K562 (cell line): ENCODE results near the gene LRRC47. TPM values are rescaled to one million over a fixed set of nuclear protein-coding genes. Genes with fewer than 3 reads are reported as not detected.
A peak's percentile ranks its signal among the peaks of the same experiment; 100 is the strongest.

Source experiments
- ATAC-seq: fragments of 200-7000 bp; cut with Tn5 transposase; 3 replicates; pipeline ENCODE4 v1.9.1; 2020; ENCODE audit warnings: moderate library complexity
- BruUV-seq: library from RNA; stranded (reverse); fragments of 400-500 nt; replicated peaks from 2 replicates; lab custom pipeline; 2021; lab: Mats Ljungman, UMichigan
- CTCF ChIA-PET: fragments of 300-600 bp; formaldehyde crosslinking; extraction: SDS; loops from one replicate; lab custom pipeline; 2021; ENCODE audit warnings: low intra/inter-chr PET ratio; lab: Yijun Ruan, JAX
- POLR2A ChIA-PET: fragments of 300-600, 350-650 bp; sonication (Branson Sonifier 250); formaldehyde crosslinking; extraction: SDS; loops from one replicate; lab custom pipeline; 2021; ENCODE audit warnings: antibody characterized with exemption, inconsistent platforms; lab: Yijun Ruan, JAX
- DNase-seq, 4 experiments: peaks; one replicate each; pipeline versions ENCODE4 v3.0.0 to v3.0.0-alpha.2; 2011 to 2018; ENCODE audit warnings: low spot score in 3 of 4, mixed read lengths in 3 of 4; ENCODE audit errors: extremely low read depth in 1 of 4
- FAIRE-seq: peaks from 2 replicates; lab custom pipeline; 2011; peaks lifted over from hg19 to GRCh38; lab: Jason Lieb, UNC
- H2AFZ ChIP-seq: 2 replicates; pipeline ENCODE4 v1.6.0; 2011; ENCODE audit warnings: low read depth, low read length, control low read depth, inconsistent platforms
- H3K27ac ChIP-seq: fragments of 200-600 bp; 3 replicates; pipeline ENCODE4 v1.8.0; 2011; ENCODE audit warnings: low read depth, mild to moderate bottlenecking, control low read depth, inconsistent platforms, low read length, moderate library complexity, mixed read lengths; ENCODE audit errors: extremely low read depth
- H3K27me3 ChIP-seq, 2 experiments: fragments of 300-600 bp in 1 of 2; 2 replicates in 1 of 2; 3 replicates in 1 of 2; pipeline versions ENCODE4 v1.6.0 to v1.8.0; 2011; ENCODE audit warnings: inconsistent platforms in 2 of 2, low read length in 2 of 2, mild to moderate bottlenecking in 1 of 2, mixed read lengths in 1 of 2, moderate library complexity in 1 of 2; ENCODE audit not compliant: control insufficient read depth in 2 of 2, insufficient read depth in 2 of 2
- H3K36me3 ChIP-seq: fragments of 300-600 bp; 3 replicates; pipeline ENCODE4 v1.8.0; 2011; ENCODE audit warnings: mild to moderate bottlenecking, low read length, inconsistent platforms; ENCODE audit not compliant: control insufficient read depth, insufficient read depth
- H3K4me1 ChIP-seq, 2 experiments: fragments of 200-600 bp in 1 of 2; replicated peaks in 1 of 2; 2 replicates in 1 of 2; 3 replicates in 1 of 2; pipeline versions ENCODE4 v1.5.1 to v1.8.0; 2011; ENCODE audit warnings: inconsistent platforms in 2 of 2, low read length in 2 of 2, mild to moderate bottlenecking in 1 of 2, mixed read lengths in 1 of 2, moderate library complexity in 1 of 2; ENCODE audit not compliant: control insufficient read depth in 2 of 2, insufficient read depth in 2 of 2
- H3K4me2 ChIP-seq: 2 replicates; pipeline ENCODE4 v1.6.1; 2011; ENCODE audit warnings: low read length, control low read depth, inconsistent platforms, mixed read lengths; ENCODE audit not compliant: insufficient read depth
- H3K4me3 ChIP-seq: fragments of 200-600 bp; sonication (generic), shearing (Covaris generic); 2 replicates; pipeline ENCODE4 v1.5.1; 2016; ENCODE audit warnings: control low read depth, inconsistent platforms
- H3K79me2 ChIP-seq: fragments of 200-600 bp; 3 replicates; pipeline ENCODE4 v1.8.0; 2011; ENCODE audit warnings: low read length, inconsistent platforms; ENCODE audit not compliant: control insufficient read depth, insufficient read depth
- H3K9ac ChIP-seq, 2 experiments: 2 replicates each; pipeline versions ENCODE4 v1.6.0 to v1.6.1; 2011; ENCODE audit warnings: low read depth in 2 of 2, low read length in 2 of 2, control low read depth in 1 of 2, inconsistent platforms in 1 of 2, mild to moderate bottlenecking in 1 of 2, mixed read lengths in 1 of 2; ENCODE audit not compliant: insufficient read depth in 1 of 2
- H3K9me1 ChIP-seq: one replicate; pipeline ENCODE4 v1.6.0; 2011; ENCODE audit warnings: inconsistent platforms, mild to moderate bottlenecking, low read length, moderate library complexity; ENCODE audit not compliant: control insufficient read depth, insufficient read depth
- H3K9me3 ChIP-seq: replicated peaks from 2 replicates; pipeline ENCODE4 v1.5.1; 2011; ENCODE audit warnings: low read depth, low read length, inconsistent platforms; ENCODE audit not compliant: control insufficient read depth, insufficient read depth
- H4K20me1 ChIP-seq: replicated peaks from 2 replicates; pipeline ENCODE4 v1.6.1; 2011; ENCODE audit warnings: low read length, inconsistent platforms, mixed read lengths; ENCODE audit not compliant: control insufficient read depth, insufficient read depth
- HNRNPUL1 ChIP-seq: fragments of 200-400 bp; formaldehyde crosslinking; IDR thresholded peaks from 2 replicates; pipeline ENCODE4 v1.6.1; 2017; ENCODE audit warnings: low read length
- MAFG ChIP-seq: fragments of 450-650 bp; conservative IDR thresholded peaks from 2 replicates; pipeline ENCODE4 v1.6.1; 2016; ENCODE audit warnings: missing genetic modification characterization, missing compliant biosample characterization
- MECOM ChIP-seq: fragments of 250-450 bp; sonication (Bioruptor Pico); IDR thresholded peaks from 2 replicates; pipeline ENCODE4 v1.8.0; 2022; ENCODE audit warnings: inconsistent platforms
- MGA ChIP-seq: fragments of 450-650 bp; IDR thresholded peaks from 2 replicates; pipeline ENCODE4 v1.6.1; 2016; ENCODE audit warnings: mild to moderate bottlenecking, moderate library complexity
- MTA1 ChIP-seq: fragments of 450-650 bp; IDR thresholded peaks from 2 replicates; pipeline ENCODE4 v1.6.1; 2017; ENCODE audit warnings: borderline replicate concordance
- NCOR1 ChIP-seq: fragments of 450-650 bp; IDR thresholded peaks from 2 replicates; pipeline ENCODE4 v1.6.1; 2016; ENCODE audit warnings: mild to moderate bottlenecking, moderate library complexity
- SP1 ChIP-seq: sonication (generic); formaldehyde crosslinking; IDR thresholded peaks from 2 replicates; pipeline ENCODE4 v1.8.1; 2022; ENCODE audit warnings: mild to moderate bottlenecking, missing genetic modification reagents
- ZHX1 ChIP-seq: fragments of 150-350 bp; conservative IDR thresholded peaks from 2 replicates; pipeline ENCODE4 v1.6.1; 2014; ENCODE audit warnings: low read length
- WGBS: fragments of 100-300 bp; shearing (Covaris generic); methylation state at CpG from one replicate; pipeline ENCODE4 v1.1.6; 2016; ENCODE audit warnings: low coverage, mixed read lengths; ENCODE audit not compliant: insufficient coverage; ENCODE audit errors: missing lambda C conversion rate; 5-methylcytosine and 5-hydroxymethylcytosine counted together
- in situ Hi-C: fragments of 300-500 bp; cut with MboI; formaldehyde crosslinking; loops from 4 replicates; pipeline ENCODE4 v1.15.0; 2018; ENCODE audit warnings: inconsistent platforms, mixed read lengths
- intact Hi-C: fragments of 100-400 bp; cut with micrococcal nuclease; formaldehyde crosslinking; loops from 2 replicates; pipeline ENCODE4 v1.14.2; 2022
- polyA plus RNA-seq, 8 experiments: library from polyadenylated mRNA; depleted of rRNA in 4 of 8; stranded (reverse) in 5 of 8; unstranded in 3 of 8; fragments of >200 nt; fragmentation: Nextera tagmentation in 2 of 8; fragmentation: Illumina TruSeq in 1 of 8; extraction: Ambion mirVana in 2 of 8; extraction: Trizol in 1 of 8; gene quantifications; 2 replicates each; pipeline versions ENCODE4 v1.2.1 to v1.2.3, GENCODE V29; 2011 to 2014; ENCODE audit warnings: inconsistent platforms in 1 of 8, missing spikeins in 1 of 8
- total RNA-seq, 7 experiments: library from RNA; depleted of rRNA in 6 of 7; stranded (reverse); fragments of >200 nt in 6 of 7; fragmentation: Illumina TruSeq in 2 of 7; extraction: Trizol in 2 of 7; gene quantifications; 2 replicates each; pipeline versions ENCODE4 v1.2.1 to v1.2.3, GENCODE V29; 2011 to 2021; ENCODE audit warnings: low replicate concordance in 1 of 7

Gene LRRC47
- total and polyA plus RNA-seq, 9 of the 15 experiments (the other 6 are each of a cell fraction or from before 2014, with no cell fraction given): 4.6 to 68.0 (median 35.9) TPM

DNA sequence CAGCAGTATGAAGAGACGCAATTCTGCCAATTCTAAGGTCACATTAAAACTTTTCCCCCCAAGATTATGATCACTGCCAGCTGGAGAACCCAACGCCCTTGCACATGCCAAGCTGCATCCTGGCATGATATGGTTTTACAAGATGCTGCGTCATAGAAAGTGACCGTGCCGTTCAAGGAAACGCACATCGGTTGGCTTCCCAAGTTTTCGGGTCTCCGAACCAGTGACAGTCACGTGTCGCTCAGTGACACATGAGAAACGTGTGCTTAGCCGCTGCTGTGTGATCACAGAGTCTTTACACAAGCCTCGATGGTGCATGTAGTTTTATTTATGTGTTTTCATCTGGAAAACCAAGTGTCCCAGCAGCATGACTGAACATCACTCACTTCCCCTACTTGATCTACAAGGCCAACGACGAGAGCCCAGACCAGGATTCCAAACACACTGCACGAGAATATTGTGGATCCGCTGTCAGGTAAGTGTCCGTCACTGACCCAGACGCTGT lies 16.3 kb downstream of the LRRC47 start:
- in situ Hi-C loops: no loop called here
- ATAC-seq: no peak
- TF ChIP-seq ZHX1 (no peak), HNRNPUL1 (no peak), MGA (peak; percentile 26; the same call in 1 of the 2 replicates), NCOR1 (no peak), SP1 (CRISPR knock-in tag) (0 out of 2 replicates have a peak, but pooled peaks have one; percentile 25), MAFG (tag) (no peak), MTA1 (no peak), MECOM (0 out of 2 replicates have a peak, but pooled peaks have one; percentile 9)

More for the DNA sequence above, 16.3 kb downstream of the LRRC47 start:
- FAIRE-seq (no peak), DNase-seq (no peak)
- Histone ChIP-seq H3K4me1 (peaks cover 15 to 54% of the 10 kb centered on the region in 2 experiments), H3K9ac (peak overlapping the region in 1 of 2 experiments; percentile 37; a peak in 1 of 4 replicates), H3K79me2 (peaks cover 6% of the 10 kb centered on the region; the same call in 2 of the 3 replicates), H3K9me3 (no peaks in the 10 kb centered on the region), H4K20me1 (no peaks in the 10 kb centered on the region), H3K27me3 (no peaks in the 10 kb centered on the region), H2AFZ (no peak overlapping the region), H3K4me2 (no peak overlapping the region), H3K27ac (no peak overlapping the region), H3K4me3 (no peak overlapping the region), H3K36me3 (peaks cover 71% of the 10 kb centered on the region), H3K9me1 (peaks cover 5% of the 10 kb centered on the region)
- POLR2A ChIA-PET: interaction anchor here (1.0 kb wide), 1 partner anchor 11 kb away, joined by 3 read pairs; no protein-coding TSS in a partner anchor
- CTCF ChIA-PET: no interaction called here
- no TSS peak for BruUV-seq
- WGBS: 94% methylated on average over 20 of the region's 20 CpGs
- intact Hi-C loops: loop anchor here (5.0 kb wide), 1 partner anchor 77 kb away; the partner anchor contains the start of genes CEP104 and DFFB
